Loucy (cell line): ENCODE measurements around the gene DGCR6L.

Experiments used
- H2AFZ ChIP-seq: fragments of 200-600 bp; sonication (generic); 2 replicates; pipeline ENCODE4 v1.6.0; 2016; ENCODE audit warnings: antibody characterized with exemption, mild to moderate bottlenecking, low read length, moderate library complexity
- H3F3A ChIP-seq: fragments of 200-600 bp; 2 replicates; pipeline ENCODE4 v1.6.0; 2016; ENCODE audit warnings: antibody characterized with exemption, low read depth, mild to moderate bottlenecking
- H3K27me3 ChIP-seq: fragments of 200-600 bp; sonication (generic); 2 replicates; pipeline ENCODE4 v1.6.1; 2014; ENCODE audit warnings: low read length, mild to moderate bottlenecking; ENCODE audit not compliant: insufficient read depth, poor library complexity, severe bottlenecking
- H3K36me3 ChIP-seq: fragments of 200-600 bp; sonication (generic); 2 replicates; pipeline ENCODE4 v1.6.1; 2016; ENCODE audit warnings: low read length; ENCODE audit not compliant: insufficient read depth
- H3K4me1 ChIP-seq: fragments of 200-600 bp; sonication (generic); 2 replicates; pipeline ENCODE4 v1.5.1; 2014; ENCODE audit warnings: low read length, mild to moderate bottlenecking; ENCODE audit not compliant: insufficient read depth, poor library complexity, severe bottlenecking
- H3K4me2 ChIP-seq: fragments of 200-600 bp; sonication (generic); 2 replicates; pipeline ENCODE4 v1.6.0; 2014; ENCODE audit warnings: antibody characterized with exemption, low read length, low read depth, mild to moderate bottlenecking; ENCODE audit not compliant: poor library complexity, severe bottlenecking
- H3K4me3 ChIP-seq: fragments of 200-600 bp; sonication (generic); 2 replicates; pipeline ENCODE4 v1.5.1; 2014; ENCODE audit warnings: low read length, mild to moderate bottlenecking, mixed read lengths; ENCODE audit not compliant: poor library complexity, severe bottlenecking
- H3K79me2 ChIP-seq: fragments of 200-600 bp; sonication (generic); 2 replicates; pipeline ENCODE4 v1.6.1; 2014; ENCODE audit warnings: low read length; ENCODE audit not compliant: insufficient read depth
- H3K9ac ChIP-seq: fragments of 200-600 bp; sonication (generic); 2 replicates; pipeline ENCODE4 v1.6.0; 2014; ENCODE audit warnings: mild to moderate bottlenecking, low read depth, low read length, moderate library complexity; ENCODE audit not compliant: poor library complexity, severe bottlenecking
- H3K9me2 ChIP-seq: fragments of 200-600 bp; sonication (generic); replicated peaks from 2 replicates; pipeline ENCODE4 v1.6.1; 2016; ENCODE audit warnings: low read depth, low read length, mixed read lengths
- H3K9me3 ChIP-seq: fragments of 200-600 bp; sonication (generic); 2 replicates; pipeline ENCODE4 v1.6.1; 2014; ENCODE audit warnings: mild to moderate bottlenecking, antibody characterized with exemption, low read length, low read depth; ENCODE audit not compliant: insufficient read depth
- H4K20me1 ChIP-seq: fragments of 200-600 bp; sonication (generic); 2 replicates; pipeline ENCODE4 v1.6.0; 2014; ENCODE audit warnings: antibody characterized with exemption, low read length, mild to moderate bottlenecking; ENCODE audit not compliant: insufficient read depth, poor library complexity, severe bottlenecking
- EZH2phosphoT487 ChIP-seq: fragments of 200-600 bp; IDR thresholded peaks from 2 replicates; pipeline ENCODE4 v1.6.1; 2018; ENCODE audit warnings: antibody characterized with exemption, mild to moderate bottlenecking, moderate library complexity, borderline replicate concordance
- TF ChIP-seq, protein P1 (sequence below): fragments of 200-600 bp; sonication (generic); conservative IDR thresholded peaks from 2 replicates; pipeline ENCODE4 v1.5.1; 2014; ENCODE audit warnings: mild to moderate bottlenecking, antibody characterized with exemption, low read length

Gene DGCR6L

DNA sequence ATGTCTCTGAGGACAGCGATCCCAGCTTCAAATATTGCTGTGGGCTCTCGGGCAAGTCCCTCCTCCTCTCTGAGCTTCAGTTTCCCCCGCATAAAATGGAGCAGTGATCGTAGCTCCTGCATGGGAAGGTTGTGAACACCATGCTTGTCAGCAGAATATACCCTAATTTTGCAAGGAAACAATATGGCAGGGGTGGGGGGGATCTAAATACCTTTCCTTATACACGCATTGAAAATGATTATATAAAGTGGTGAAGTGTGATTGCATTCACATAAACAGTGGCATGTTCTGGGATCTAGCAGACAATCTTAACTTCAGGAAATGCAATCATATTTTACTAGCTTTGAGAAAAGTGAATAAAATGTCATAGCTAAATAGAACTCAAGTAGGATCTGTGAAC lies 27.8 kb downstream of the DGCR6L start:
- H3K9ac ChIP-seq = no peak overlapping the region
- no peaks in the 10 kb centered on the region for H3K27me3 ChIP-seq
- H3K9me3 ChIP-seq = no peaks in the 10 kb centered on the region
- H4K20me1 ChIP-seq = no peaks in the 10 kb centered on the region
- no peak for TF ChIP-seq EZH2phosphoT487
- TF ChIP-seq, protein P1, sequence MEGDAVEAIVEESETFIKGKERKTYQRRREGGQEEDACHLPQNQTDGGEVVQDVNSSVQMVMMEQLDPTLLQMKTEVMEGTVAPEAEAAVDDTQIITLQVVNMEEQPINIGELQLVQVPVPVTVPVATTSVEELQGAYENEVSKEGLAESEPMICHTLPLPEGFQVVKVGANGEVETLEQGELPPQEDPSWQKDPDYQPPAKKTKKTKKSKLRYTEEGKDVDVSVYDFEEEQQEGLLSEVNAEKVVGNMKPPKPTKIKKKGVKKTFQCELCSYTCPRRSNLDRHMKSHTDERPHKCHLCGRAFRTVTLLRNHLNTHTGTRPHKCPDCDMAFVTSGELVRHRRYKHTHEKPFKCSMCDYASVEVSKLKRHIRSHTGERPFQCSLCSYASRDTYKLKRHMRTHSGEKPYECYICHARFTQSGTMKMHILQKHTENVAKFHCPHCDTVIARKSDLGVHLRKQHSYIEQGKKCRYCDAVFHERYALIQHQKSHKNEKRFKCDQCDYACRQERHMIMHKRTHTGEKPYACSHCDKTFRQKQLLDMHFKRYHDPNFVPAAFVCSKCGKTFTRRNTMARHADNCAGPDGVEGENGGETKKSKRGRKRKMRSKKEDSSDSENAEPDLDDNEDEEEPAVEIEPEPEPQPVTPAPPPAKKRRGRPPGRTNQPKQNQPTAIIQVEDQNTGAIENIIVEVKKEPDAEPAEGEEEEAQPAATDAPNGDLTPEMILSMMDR = no peak
- no peaks in the 10 kb centered on the region for H3K36me3 ChIP-seq
- no peak overlapping the region for H3K4me2 ChIP-seq
- H3F3A ChIP-seq = no peaks in the 10 kb centered on the region
- H3K79me2 ChIP-seq = no peaks in the 10 kb centered on the region
- H3K9me2 ChIP-seq = no peaks in the 10 kb centered on the region
- no peak overlapping the region for H2AFZ ChIP-seq
- H3K4me1 ChIP-seq = no peaks in the 10 kb centered on the region
- H3K4me3 ChIP-seq = no peak overlapping the region

DNA sequence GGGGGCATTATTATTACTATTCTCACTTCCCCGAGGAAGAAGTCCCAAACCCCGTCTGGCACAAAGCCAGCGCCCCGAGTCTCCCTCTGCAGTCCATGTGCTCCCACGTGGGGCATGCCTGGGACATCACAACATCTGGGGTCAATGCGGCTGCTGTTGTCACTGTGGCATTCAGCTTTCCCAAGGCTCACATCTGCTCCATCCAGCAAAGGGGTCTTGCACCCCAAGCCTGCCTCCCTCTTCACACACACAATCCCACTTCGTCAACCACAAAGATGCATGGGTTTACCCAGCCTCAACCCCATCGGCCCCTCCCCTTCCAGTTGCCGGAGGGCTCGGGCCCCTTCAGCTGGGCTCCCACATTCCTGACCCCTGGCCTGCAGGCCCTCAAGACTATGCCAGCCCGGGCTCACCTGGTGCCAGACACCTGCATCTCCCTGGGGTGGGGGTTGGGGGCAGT lies 28.2 kb downstream of the DGCR6L start:
- H3K9ac ChIP-seq = no peak overlapping the region
- H2AFZ ChIP-seq = no peak overlapping the region
- no peaks in the 10 kb centered on the region for H3K9me3 ChIP-seq
- H3K4me1 ChIP-seq = no peaks in the 10 kb centered on the region
- TF ChIP-seq, protein P1 = no peak
- no peak for TF ChIP-seq EZH2phosphoT487
- no peaks in the 10 kb centered on the region for H3K27me3 ChIP-seq
- H3K4me2 ChIP-seq = no peak overlapping the region
- no peak overlapping the region for H3K4me3 ChIP-seq
- no peaks in the 10 kb centered on the region for H3K36me3 ChIP-seq
- no peaks in the 10 kb centered on the region for H3F3A ChIP-seq
- H3K9me2 ChIP-seq = no peaks in the 10 kb centered on the region
- no peaks in the 10 kb centered on the region for H4K20me1 ChIP-seq
- H3K79me2 ChIP-seq = no peaks in the 10 kb centered on the region

DNA sequence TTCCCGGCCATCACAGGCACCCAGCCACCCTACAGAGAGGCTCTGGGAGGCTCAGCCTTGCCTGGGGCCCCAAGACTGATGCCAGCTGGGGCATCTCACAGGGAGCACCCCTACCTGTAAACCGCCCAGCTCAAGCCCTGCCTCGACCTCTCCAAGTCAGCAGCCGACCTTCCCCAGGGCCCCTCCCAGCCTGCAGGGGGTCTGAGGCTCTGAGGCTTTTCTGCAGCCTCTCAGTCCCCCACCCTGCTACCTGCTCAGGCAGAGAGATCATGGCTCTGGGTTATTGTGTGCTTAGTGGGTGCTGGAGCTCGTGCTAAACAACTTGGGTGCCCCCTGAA lies 28.6 kb downstream of the DGCR6L start:
- no peaks in the 10 kb centered on the region for H3K9me3 ChIP-seq
- no peaks in the 10 kb centered on the region for H4K20me1 ChIP-seq
- H3K9me2 ChIP-seq = no peaks in the 10 kb centered on the region
- H3F3A ChIP-seq = no peaks in the 10 kb centered on the region
- H3K79me2 ChIP-seq = no peaks in the 10 kb centered on the region
- TF ChIP-seq, protein P1 = no peak
- no peak for TF ChIP-seq EZH2phosphoT487
- H3K36me3 ChIP-seq = no peaks in the 10 kb centered on the region
- H3K27me3 ChIP-seq = no peaks in the 10 kb centered on the region
- H3K4me3 ChIP-seq = no peak overlapping the region
- no peaks in the 10 kb centered on the region for H3K4me1 ChIP-seq
- H3K9ac ChIP-seq = no peak overlapping the region
- H3K4me2 ChIP-seq = no peak overlapping the region
- no peak overlapping the region for H2AFZ ChIP-seq
